Common myeloid progenitor, CD34-positive (primary cell): Measurements from ENCODE around the gene ZNF850. TPM values are rescaled to one million over a fixed set of nuclear protein-coding genes. Genes with fewer than 3 reads are reported as not detected.
A peak's percentile ranks its signal among the peaks of the same experiment; 100 is the strongest.

ENCODE experiments used
- CTCF ChIA-PET: fragments of 350-600 bp; sonication (Branson Sonifier 250); formaldehyde crosslinking; loops from one replicate; lab custom pipeline; 2021; ENCODE audit warnings: antibody characterized with exemption; lab: Charles Lee
- POLR2A ChIA-PET: fragments of 350-600 bp; sonication (Branson Sonifier 250); formaldehyde crosslinking; loops from one replicate; lab custom pipeline; 2021; ENCODE audit warnings: antibody characterized with exemption; lab: Charles Lee
- DNase-seq, 3 donors: peaks; one replicate each; pipeline versions ENCODE4 v3.0.0 to v3.0.0-alpha.2; 2013
- H3K27ac ChIP-seq, 2 experiments: 1 replicate in 1 of 2; 2 replicates in 1 of 2; pipeline ENCODE4 v1.7.0; 2013; ENCODE audit warnings: inconsistent platforms in 2 of 2, low read length in 2 of 2, mild to moderate bottlenecking in 2 of 2, low read depth in 1 of 2, moderate library complexity in 1 of 2; ENCODE audit not compliant: severe bottlenecking in 2 of 2, insufficient read depth in 1 of 2, poor library complexity in 1 of 2
- H3K27me3 ChIP-seq, 5 experiments: replicated peaks in 2 of 5; 1 replicate in 3 of 5; 2 replicates in 2 of 5; pipeline versions ENCODE4 v1.6.1 to v1.7.0; 2013; ENCODE audit warnings: low read length in 4 of 5, mild to moderate bottlenecking in 2 of 5, moderate library complexity in 2 of 5, inconsistent platforms in 1 of 5; ENCODE audit not compliant: insufficient read depth in 5 of 5, control insufficient read depth in 4 of 5
- H3K36me3 ChIP-seq, 4 experiments: 1 replicate in 2 of 4; 2 replicates in 2 of 4; pipeline versions ENCODE4 v1.6.1 to v1.7.0; 2013; ENCODE audit warnings: low read length in 3 of 4, control low read depth in 1 of 4, mild to moderate bottlenecking in 1 of 4; ENCODE audit not compliant: control insufficient read depth in 4 of 4, insufficient read depth in 4 of 4
- H3K4me1 ChIP-seq, 4 experiments: 1 replicate in 3 of 4; 2 replicates in 1 of 4; pipeline versions ENCODE4 v1.6.1 to v1.7.1; 2013; ENCODE audit warnings: low read length in 3 of 4, mild to moderate bottlenecking in 3 of 4, control low read depth in 1 of 4, inconsistent platforms in 1 of 4, moderate library complexity in 1 of 4; ENCODE audit not compliant: control insufficient read depth in 4 of 4, insufficient read depth in 4 of 4; ENCODE audit errors: control extremely low read depth in 1 of 4
- H3K4me3 ChIP-seq, 7 experiments: 1 replicate in 4 of 7; 2 replicates in 3 of 7; pipeline versions ENCODE4 v1.5.1 to v1.7.0; 2013; ENCODE audit warnings: mild to moderate bottlenecking in 7 of 7, low read length in 6 of 7, moderate library complexity in 6 of 7, inconsistent platforms in 2 of 7, low read depth in 2 of 7, control low read depth in 1 of 7; ENCODE audit not compliant: insufficient read depth in 4 of 7, control insufficient read depth in 1 of 7; ENCODE audit errors: extremely low read depth in 1 of 7
- H3K9me3 ChIP-seq, 5 experiments: 1 replicate in 4 of 5; 2 replicates in 1 of 5; pipeline versions ENCODE4 v1.6.1 to v1.7.1; 2013; ENCODE audit warnings: low read length in 4 of 5, mild to moderate bottlenecking in 2 of 5, inconsistent platforms in 1 of 5, low read depth in 1 of 5, moderate library complexity in 1 of 5; ENCODE audit not compliant: control insufficient read depth in 4 of 5, insufficient read depth in 2 of 5; ENCODE audit errors: control extremely low read depth in 1 of 5
- WGBS: methylation state at CpG from one replicate; pipeline ENCODE4 v1.1.5; 2013; ENCODE audit not compliant: insufficient coverage; 5-methylcytosine and 5-hydroxymethylcytosine counted together
- polyA plus RNA-seq: library from polyadenylated mRNA; unstranded; fragments of 120-200 nt; gene quantifications from one replicate; pipeline ENCODE4 v1.2.1, GENCODE V29; 2013

The ZNF850 gene
- 2.8 TPM for polyA plus RNA-seq

DNA sequence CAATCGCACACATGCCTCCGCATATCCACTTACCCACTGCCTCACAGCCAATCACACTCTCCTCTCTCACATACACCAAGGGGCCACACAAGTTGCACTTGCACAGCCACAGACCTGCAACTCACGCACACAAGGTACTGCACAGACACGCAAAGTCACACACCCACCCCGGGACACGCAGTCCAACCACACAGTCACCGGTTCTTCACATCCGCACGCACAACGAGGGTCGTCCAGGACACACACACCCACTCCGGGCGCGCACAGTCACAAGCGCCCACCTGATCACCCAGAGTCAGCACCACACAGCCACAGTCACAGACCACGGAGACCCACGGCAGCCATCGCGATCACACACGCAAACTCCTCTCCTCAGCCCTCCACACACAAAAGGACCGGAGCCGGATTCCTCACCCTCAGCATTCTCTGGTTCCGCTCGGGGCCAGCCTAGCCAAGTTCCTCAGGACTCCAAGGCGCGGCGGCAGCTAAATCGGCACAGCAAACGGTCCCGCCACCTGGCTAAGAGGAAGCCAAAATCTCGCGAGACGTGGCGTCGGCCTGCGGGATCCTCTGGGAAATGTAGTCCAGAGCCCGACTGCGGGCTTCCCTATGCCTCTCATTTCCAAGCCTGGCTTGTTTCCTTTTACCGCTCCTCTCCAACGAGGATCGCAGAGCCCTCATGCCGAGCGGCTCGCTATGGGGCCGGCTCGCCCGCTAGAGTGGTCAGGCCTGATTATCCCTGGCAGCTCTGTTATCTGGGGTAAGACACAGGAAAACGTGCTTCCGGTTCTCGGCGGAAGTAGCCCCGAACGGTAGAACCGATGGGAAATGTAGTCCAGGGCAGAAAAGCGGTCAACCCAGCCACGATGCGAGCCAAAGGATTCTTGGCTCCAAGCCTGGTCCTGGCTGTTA is at the start of gene ZNF850:
Gene ZNF850 (minus strand): TSS at position 497 of the 912 bp plus-strand sequence. CDS start 10,201 bp downstream, outside the sequence.
- peak; percentile 96 to 98 (median 97) for DNase-seq
- Histone ChIP-seq H3K27me3 (no peaks in the 10 kb centered on the region), H3K4me1 (peaks cover 0 to 20% (median 9%) of the 10 kb centered on the region in 4 experiments), H3K36me3 (peaks cover 0 to 12% (median 4%) of the 10 kb centered on the region in 4 experiments), H3K27ac (peak within 1 kb of the TSS; percentile 77 to 89), H3K4me3 (peak within 1 kb of the TSS; percentile 88 to 99 (median 95)), H3K9me3 (peaks cover 1 to 56% (median 35%) of the 10 kb centered on the region in 5 experiments)
- WGBS = 0% methylated on average over 43 of the region's 57 CpGs
- ChIA-PET CTCF (no interaction called here), POLR2A (interaction anchor here (0.7 kb wide), 1 partner anchor 445 kb away, joined by 3 read pairs; the partner anchor contains the start of gene ZNF383)

DNA sequence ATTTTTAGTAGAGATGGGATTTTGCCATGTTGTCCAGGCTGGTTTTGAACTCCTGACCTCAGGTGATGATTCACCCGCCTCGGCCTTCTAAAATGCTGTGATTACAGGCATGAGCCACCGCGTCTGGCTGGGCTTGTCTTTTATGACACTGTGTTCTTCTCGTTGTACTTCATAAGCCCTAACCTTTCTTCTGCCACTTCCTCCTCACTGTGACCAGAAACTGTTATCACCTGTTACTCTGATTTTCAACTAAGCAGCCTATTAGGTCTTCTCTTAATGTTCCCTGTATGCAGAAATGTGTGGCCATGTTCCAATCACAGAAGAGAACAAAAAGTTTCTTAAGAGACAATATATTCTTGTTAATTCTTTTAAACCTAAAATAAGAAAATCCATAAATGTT is 49.2 kb upstream of the ZNF850 start:
- H3K4me1 ChIP-seq = no peaks in the 10 kb centered on the region
- DNase-seq = no peak
- 100% methylated on average over 5 of the region's 5 CpGs for WGBS
- H3K4me3 ChIP-seq = no peak overlapping the region
- peaks cover 30 to 87% (median 65%) of the 10 kb centered on the region in 5 experiments for H3K9me3 ChIP-seq
- POLR2A ChIA-PET = no interaction called here
- CTCF ChIA-PET = no interaction called here
- H3K27ac ChIP-seq = no peak overlapping the region
- no peaks in the 10 kb centered on the region for H3K27me3 ChIP-seq
- peaks cover 34 to 89% (median 66%) of the 10 kb centered on the region in 4 experiments for H3K36me3 ChIP-seq

DNA sequence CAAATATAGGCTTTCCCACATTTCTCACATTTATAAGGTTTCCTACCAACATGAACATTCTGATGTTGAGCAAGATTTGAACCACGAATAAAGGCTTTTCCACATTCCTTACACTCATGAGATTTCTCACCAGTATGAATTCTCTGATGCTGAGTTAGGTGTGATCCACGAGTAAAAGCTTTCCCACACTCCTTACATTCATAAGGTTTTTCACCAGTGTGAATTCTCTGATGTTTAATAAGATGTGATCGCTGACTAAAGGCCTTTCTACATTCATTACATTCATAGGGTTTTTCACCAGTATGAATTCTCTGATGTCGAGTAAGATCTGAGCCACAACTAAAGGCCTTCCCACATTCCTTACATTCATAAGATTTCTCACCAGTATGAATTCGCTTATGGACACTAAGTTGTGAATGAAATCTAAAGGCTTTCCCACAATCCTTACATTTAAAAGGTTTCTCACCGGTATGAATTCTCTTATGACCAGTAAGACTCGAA is 46.6 kb upstream of the ZNF850 start:
- ChIA-PET POLR2A (no interaction called here), CTCF (no interaction called here)
- Histone ChIP-seq H3K27ac (no peak overlapping the region), H3K27me3 (no peaks in the 10 kb centered on the region), H3K4me3 (peak overlapping the region in 1 of 7 experiments; percentile 42), H3K9me3 (peaks cover 28 to 89% (median 71%) of the 10 kb centered on the region in 5 experiments), H3K4me1 (no peaks in the 10 kb centered on the region), H3K36me3 (peaks cover 22 to 91% (median 60%) of the 10 kb centered on the region in 4 experiments)
- DNase-seq = no peak
- 100% methylated on average over 2 of the region's 7 CpGs for WGBS

DNA sequence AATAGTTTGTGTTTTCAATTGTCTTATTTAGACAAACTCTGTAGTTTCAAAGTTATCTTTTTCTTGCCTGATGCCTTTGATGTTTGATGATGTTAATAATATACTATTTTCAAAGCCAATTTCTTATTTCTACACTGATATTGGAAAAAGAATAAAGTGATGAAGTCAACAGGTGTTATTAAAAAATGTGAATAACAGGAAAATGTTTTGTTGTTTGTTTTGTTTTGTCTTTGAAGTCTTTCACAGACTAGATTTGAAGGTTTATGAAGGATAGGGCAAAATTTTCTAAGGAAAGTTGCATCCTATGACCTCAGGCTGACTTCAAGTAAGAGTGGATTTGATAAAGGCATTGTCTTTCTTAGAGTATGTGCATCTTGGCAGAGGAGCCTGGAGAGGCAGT is 34.4 kb upstream of the ZNF850 start:
- ChIA-PET CTCF (no interaction called here), POLR2A (no interaction called here)
- no peaks in the 10 kb centered on the region for H3K4me1 ChIP-seq
- H3K4me3 ChIP-seq = no peak overlapping the region
- peaks cover 9 to 77% (median 18%) of the 10 kb centered on the region in 4 experiments for H3K36me3 ChIP-seq
- no peak overlapping the region for H3K27ac ChIP-seq
- no peaks in the 10 kb centered on the region for H3K27me3 ChIP-seq
- no peak for DNase-seq
- H3K9me3 ChIP-seq = peaks cover 18 to 93% (median 41%) of the 10 kb centered on the region in 5 experiments

DNA sequence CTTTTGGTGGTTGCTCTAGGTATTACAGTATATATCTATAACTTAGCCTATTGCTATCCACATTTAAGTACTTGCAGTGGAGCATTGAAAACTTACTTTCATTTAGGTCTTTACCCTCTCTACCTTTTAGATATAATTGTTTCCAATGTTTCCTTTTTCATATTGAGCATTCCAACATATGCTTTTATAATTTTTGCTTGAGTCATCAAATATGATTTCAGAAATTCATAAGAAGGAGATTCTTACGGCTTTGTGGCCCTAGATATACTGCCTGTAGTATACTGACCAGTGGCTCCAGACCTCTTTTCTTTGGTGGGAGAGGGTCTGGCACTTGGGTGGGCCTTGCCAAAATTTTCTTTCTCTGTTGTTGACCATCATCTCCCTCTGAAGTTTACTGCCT is 32.8 kb upstream of the ZNF850 start:
- ChIA-PET POLR2A (no interaction called here), CTCF (interaction anchor here (1.3 kb wide), 1 partner anchor 45 kb away, joined by 3 read pairs; no protein-coding TSS in a partner anchor)
- Histone ChIP-seq H3K27ac (no peak overlapping the region), H3K27me3 (no peaks in the 10 kb centered on the region), H3K4me3 (no peak overlapping the region), H3K36me3 (peaks cover 9 to 81% (median 27%) of the 10 kb centered on the region in 4 experiments), H3K9me3 (peaks cover 8 to 89% (median 51%) of the 10 kb centered on the region in 5 experiments), H3K4me1 (no peaks in the 10 kb centered on the region)
- peak in 2 of 3 donors; percentile 14 to 34 for DNase-seq
- WGBS = no CpG with 5 or more reads among the region's 1 CpG

DNA sequence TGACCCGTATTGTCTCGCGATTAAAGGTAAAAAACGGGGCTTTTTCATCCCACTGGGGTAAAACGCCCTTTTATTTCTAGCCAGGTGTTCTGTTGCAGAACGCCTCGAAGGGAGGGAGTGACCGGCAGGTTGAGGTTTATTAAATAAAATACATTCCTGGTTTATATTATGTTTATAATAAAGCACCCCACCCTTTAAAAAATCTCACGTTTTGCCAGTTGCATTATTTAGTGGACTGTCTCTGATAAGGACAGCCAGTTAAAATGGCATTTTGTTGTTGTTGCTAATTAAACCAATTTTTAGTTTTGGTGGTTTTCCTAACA is 25.1 kb upstream of the ZNF850 start:
- Histone ChIP-seq H3K36me3 (peaks cover 3 to 36% (median 20%) of the 10 kb centered on the region in 4 experiments), H3K9me3 (peaks cover 5 to 55% (median 34%) of the 10 kb centered on the region in 5 experiments), H3K27ac (peak overlapping the region; percentile 80 to 93), H3K27me3 (no peaks in the 10 kb centered on the region), H3K4me1 (peaks cover 0 to 9% (median 0%) of the 10 kb centered on the region in 4 experiments), H3K4me3 (peak overlapping the region; percentile 86 to 100 (median 88))
- ChIA-PET POLR2A (no interaction called here), CTCF (interaction anchor here (0.6 kb wide), 1 partner anchor 409 kb away, joined by 3 read pairs; no protein-coding TSS in a partner anchor)
- DNase-seq = no peak
- WGBS = 0% methylated on average over 4 of the region's 9 CpGs

DNA sequence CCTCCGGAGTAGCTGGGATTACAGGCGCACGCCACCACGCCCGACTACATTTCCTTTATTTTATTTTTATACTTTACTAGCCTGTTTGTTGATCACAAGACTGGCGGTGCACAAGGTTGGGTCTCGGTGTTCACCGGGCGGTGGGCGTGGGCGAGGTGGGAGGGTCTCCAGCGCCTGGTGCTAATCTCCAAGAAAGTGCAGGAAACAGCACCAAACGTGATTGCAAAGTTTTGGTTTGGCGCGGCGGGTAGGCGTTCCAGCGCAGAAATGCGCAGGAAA is 24.0 kb upstream of the ZNF850 start:
- Histone ChIP-seq H3K27ac (peak overlapping the region; percentile 80 to 93), H3K4me1 (peaks cover 0 to 9% (median 0%) of the 10 kb centered on the region in 4 experiments), H3K9me3 (peaks cover 3 to 56% (median 30%) of the 10 kb centered on the region in 5 experiments), H3K4me3 (peak overlapping the region; percentile 86 to 100 (median 88)), H3K36me3 (peaks cover 3 to 26% (median 14%) of the 10 kb centered on the region in 4 experiments), H3K27me3 (no peaks in the 10 kb centered on the region)
- ChIA-PET POLR2A (no interaction called here), CTCF (no interaction called here)
- DNase-seq = no peak
- 22% methylated on average over 13 of the region's 19 CpGs for WGBS
